Ureter (tissue), 1 donor: ENCODE measurements around the gene ITPRID2. TPM values are rescaled to one million over a fixed set of nuclear protein-coding genes. Genes with fewer than 3 reads are reported as not detected.
"Not testable (repeated sequence)": the region's sequence is repeated elsewhere in the genome, so short reads cannot be mapped to it uniquely, and the experiment has no call there.

Experiments
- DNase-seq: peaks from one replicate; pipeline ENCODE4 v3.0.0-alpha.2; 2020; ENCODE audit warnings: low spot score
- total RNA-seq: library from RNA; stranded (reverse); gene quantifications from one replicate; pipeline ENCODE4 v1.2.4, GENCODE V29; 2023
- donor health status: DM: yes; HTN: yes; CAD: no.

Gene ITPRID2
- total RNA-seq, 1 donor from 2014 or later, result 108 TPM

DNA sequence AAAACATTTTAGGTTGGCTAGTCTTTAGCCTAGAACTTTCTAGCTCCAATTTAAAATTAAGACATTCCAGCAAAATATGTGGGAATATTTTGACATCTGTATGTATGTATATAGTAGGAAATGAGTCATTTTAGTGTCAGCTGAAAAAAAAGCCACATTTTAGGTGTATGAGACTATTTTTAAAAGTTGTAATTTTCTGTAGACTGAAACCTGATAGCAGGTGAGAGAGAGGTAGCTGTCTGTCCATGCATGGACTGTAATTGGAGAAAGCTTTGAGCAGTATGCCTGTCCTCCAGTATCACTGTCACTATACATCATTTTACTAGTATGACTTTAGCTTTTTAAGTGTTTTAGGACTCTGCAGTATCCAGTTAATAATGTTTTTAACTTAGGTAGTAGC lies 68.0 kb downstream of the ITPRID2 start:
- DNase-seq, result no peak

DNA sequence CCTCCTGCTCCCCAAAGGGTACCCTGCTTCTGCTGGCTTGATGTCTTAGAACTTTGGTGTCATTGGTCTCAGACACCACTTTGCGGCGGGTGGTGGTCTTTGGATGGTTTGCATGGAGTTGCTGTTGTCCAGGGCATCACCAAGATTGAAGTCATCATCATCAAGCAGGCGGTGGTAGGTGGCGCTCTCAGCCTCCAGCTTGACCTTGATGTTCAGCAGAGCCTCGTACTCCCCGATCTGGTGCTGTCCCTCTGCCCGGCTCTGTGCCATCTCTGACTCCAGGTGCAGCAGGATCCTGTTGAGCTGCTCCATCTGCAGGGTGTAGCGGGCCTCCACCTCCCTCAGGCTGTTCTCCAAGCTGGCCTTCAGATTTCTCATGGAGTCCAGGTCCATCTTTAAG lies 69.6 kb downstream of the ITPRID2 start:
- DNase-seq, result not testable (repeated sequence)

DNA sequence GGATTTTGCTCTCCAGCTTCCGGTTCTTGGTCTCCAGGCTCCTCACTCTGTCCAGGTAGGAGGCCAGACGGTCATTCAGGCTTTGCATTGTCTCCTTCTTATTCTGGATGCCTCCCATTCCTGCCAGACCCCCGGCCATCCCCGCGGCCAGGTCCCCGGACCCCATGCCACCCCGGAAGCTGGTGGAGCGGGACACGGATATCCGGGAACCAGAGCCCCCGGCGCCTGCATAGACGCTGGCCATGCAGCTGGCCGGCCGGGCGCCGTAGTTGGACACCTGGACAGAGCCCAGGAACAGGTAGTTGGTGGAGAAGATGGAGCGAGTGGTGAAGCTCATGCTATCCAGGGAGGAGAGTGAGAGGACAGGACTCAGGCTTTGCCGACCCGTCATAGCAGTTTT lies 70.6 kb downstream of the ITPRID2 start:
- no peak for DNase-seq

DNA sequence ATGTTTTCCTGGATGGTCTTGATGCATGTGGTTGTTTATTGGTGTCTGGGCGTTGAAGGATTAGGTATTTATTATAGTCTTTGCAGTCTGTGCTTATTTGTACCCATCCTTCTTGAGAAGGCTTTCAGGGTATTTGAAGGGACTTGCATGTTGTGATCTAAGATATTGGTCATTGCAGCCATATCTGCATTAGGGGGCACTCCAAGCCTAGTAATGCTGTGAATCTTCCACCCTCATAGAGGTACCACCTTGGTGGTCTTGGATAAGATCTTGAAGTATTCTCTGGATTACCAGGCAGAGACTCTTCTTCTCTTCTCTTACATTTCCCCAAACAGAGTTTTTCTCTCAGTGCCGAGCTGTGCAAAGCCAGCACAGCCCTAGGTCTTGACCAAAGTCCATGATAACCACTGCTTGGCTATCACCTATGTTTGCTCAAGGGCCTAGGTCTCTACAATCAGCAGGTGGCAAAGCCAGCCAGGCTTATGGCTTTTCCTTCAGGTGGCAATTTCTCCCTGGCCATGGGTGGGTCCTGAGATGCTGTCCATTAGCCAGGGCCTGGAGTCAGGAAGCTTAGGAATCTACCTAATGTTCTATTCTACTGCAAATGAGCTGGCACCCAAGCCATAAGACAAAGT lies 78.7 kb downstream of the ITPRID2 start:
- no peak for DNase-seq

DNA sequence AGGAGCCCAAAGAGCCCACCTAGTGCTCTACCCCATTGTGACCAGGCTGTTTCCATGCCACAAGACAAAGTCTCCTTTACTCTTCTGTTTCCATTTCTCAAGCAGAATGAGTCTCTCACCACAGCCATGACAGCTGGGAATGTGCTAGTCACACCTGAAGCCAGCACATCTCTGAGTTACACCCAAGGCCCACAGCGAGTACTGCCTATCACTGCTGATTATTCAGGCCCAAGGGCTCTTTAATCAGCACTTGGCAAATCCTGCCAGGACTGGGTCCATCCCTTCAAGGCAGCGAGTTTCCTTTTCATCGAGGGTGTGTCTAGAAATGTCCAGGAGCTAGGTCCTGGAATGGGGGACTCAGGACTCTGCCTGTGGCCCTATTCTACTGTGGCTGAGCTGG lies 79.5 kb downstream of the ITPRID2 start:
- no peak for DNase-seq

DNA sequence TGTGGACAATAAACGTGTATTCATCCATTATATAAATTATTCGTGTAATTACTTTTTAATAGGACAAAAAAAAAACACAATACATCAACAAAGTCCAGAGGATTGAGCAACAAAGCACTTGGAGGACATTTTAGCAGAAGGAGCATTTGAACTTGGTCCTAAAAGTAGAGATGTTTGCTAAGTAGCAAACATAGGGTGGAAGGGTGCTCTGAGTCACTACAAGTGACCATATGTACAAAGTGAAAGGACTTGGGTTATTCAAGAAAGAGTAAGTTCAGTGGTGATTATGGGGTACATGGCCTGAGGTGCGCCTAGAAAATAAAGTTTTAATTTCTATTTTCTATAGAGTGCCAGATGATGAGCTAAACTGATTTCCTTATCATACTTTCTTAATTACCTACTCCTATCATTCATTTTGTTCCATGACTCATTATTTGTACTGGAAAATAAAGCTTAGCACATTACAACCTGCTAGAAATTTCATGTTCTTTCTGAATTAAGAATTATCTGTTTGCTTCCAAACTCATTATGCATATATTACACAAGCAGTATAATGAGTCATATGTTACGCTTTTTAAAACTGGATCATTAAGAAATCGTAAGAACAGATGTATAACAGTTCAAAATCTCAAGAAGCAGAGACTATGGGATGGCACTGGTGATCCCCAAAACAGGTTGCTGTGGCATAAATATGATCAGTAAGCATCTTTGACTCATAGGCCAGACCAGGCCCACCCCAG lies 81.1 kb downstream of the ITPRID2 start:
- no peak for DNase-seq

DNA sequence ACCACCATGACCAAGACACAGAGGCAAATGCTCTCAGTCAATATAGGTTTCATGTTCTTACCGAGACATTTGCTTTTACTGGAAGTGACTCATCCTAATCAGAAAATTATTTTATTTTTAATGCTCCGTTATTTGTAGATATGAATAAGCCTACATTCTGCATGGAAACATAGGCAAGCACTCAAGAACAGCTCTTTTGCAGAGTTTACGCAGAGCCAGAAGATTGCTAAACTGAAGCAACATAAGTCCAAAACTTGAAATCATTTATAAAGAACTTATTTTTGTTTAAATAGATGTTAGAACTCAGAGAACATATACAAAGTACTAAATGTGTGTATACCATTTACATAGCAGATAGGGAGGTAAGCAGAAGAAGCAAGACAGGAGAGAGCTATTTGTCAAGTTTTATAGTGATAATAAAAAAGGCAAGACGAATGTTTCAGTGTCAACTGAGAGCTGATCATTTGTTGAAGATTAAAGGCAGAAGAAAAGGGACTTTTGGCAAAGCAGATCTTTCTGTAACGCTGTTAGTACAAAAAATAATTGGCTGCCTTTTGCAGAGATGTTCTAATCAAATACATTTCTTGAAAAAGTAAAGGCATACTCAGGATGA lies 81.7 kb downstream of the ITPRID2 start:
- DNase-seq, result no peak

DNA sequence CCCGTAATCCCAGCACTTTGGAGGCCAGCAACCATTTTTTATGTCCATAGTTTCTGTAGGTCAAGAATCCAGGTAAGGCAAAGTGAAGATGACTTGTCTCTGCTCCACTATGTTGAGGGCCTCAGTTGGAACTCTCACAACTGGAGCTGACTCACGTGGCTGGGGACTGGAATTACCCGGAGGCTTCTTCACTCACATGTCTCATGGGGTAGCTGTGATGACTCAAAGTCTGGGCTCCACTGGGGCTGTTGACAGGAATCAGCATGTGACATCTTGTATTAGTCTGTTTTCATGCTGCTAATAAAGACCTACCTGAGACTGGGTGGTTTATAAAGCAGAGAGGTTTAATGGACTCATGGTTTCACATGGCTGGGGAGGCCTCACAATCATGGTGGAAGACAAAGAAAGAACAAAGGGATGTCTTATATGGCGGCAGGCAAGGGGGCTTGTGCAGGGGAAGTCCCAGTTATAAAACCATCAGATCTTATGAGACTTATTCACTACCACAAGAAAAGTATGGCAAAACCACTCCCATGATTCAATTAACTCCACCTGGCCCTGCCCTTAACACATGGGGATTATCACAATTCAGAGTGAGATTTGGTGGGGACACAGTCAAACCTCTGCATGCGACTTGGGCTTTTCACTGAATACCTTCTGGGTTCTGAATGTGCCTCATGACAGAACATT lies 86.3 kb downstream of the ITPRID2 start:
- no peak for DNase-seq

DNA sequence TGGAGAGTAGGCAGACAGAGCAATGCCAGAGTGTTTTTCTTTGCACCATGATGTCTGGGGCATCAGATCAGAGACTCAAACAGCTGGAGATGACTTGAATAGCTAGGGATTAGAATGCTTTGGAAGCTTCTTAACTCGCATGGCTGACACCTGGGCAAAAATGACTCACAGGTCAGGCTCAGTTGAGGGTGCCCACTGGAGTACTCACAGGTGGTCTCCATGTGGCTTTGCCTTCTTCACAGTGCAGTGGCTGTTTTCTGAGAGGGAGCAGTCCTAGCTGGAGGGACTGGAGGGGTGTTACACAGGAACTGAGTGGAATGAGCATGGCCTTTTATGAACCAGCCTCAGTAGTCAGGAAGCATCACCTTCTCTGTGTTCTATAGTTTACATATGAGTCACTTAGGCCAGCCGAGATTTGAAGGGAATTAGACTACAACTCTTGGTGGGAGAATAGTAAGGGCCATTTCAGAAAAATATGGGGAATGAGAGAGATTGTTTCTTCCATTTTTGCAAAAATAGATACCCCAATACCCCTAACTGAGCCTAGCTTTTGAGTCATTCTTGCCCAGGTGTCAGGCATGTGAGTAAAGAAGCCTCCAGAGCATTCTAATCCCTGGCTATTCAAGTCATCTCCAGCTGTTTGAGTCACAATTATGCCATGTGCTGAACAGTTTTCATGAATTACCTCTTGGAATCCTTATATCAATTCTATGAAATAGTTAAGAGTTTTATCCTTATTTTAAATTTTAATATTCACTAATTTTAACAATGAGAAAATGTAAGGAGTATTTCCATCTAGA lies 87.0 kb downstream of the ITPRID2 start:
- DNase-seq, result no peak

Other genes with a start within 250 kb of the ITPRID2 start
- gene CERKL, start 234.6 kb upstream of the ITPRID2 start, total RNA-seq, result 0.29 TPM
- gene NEUROD1, start 211.2 kb upstream of the ITPRID2 start, total RNA-seq, result not detected
- gene PPP1R1C, start 94.1 kb downstream of the ITPRID2 start, total RNA-seq, result 2.0 TPM